ENCODE results near the gene MDFI. TPM values are rescaled to one million over a fixed set of nuclear protein-coding genes. Genes with fewer than 3 reads are reported as not detected.

Gene MDFI
- total RNA-seq, 1 donor from 2014 or later, result not detected

DNA sequence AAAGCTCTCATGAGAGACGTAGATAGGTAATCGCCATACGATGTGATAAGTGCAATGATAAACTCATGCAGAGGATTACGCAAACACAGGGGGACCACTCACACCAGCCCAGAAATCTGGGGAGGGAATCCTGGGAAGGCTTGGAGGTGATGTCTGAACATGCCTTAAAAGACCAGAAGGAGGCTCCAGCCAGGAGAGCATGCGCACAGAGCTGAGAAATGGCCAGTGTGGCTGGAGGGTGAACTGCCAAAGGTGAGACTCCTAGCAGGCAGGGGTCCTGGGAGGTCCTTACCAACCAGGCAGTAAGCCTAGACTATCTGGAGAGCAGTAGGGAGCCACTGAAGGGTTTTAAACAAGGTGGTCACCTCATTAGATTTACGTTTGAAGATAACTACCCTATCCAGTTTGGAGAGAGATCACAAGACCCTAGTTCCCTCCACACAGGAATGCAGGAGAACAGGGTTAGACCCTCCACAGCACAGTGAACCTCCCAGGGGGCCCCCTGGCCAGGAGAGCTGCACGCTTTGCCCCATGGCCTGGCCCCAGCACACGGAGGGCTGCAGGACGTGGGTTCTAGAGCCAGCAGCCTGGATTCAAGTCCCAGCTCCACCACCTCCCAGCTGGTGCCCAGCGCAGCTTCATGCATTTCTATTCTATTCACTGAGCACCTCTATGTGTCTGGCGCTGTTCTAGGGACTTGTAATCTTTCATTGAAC is 13.1 kb downstream of the MDFI start:
- no peak overlapping the region for H3K27ac Mint-ChIP-seq
- H3K36me3 Mint-ChIP-seq (ENCODE audit: low read depth), result no peaks in the 10 kb centered on the region
- no peak overlapping the region for H3K4me3 Mint-ChIP-seq
- intact Hi-C loops (cut with micrococcal nuclease), result no loop called here
- no peak for DNase-seq (ENCODE audit: low spot score)
- no peaks in the 10 kb centered on the region for H3K4me1 Mint-ChIP-seq (ENCODE audit: low read depth)
- peaks cover 4% of the 10 kb centered on the region for H3K27me3 Mint-ChIP-seq (ENCODE audit: insufficient read depth)
- no peaks in the 10 kb centered on the region for H3K9me3 Mint-ChIP-seq

DNA sequence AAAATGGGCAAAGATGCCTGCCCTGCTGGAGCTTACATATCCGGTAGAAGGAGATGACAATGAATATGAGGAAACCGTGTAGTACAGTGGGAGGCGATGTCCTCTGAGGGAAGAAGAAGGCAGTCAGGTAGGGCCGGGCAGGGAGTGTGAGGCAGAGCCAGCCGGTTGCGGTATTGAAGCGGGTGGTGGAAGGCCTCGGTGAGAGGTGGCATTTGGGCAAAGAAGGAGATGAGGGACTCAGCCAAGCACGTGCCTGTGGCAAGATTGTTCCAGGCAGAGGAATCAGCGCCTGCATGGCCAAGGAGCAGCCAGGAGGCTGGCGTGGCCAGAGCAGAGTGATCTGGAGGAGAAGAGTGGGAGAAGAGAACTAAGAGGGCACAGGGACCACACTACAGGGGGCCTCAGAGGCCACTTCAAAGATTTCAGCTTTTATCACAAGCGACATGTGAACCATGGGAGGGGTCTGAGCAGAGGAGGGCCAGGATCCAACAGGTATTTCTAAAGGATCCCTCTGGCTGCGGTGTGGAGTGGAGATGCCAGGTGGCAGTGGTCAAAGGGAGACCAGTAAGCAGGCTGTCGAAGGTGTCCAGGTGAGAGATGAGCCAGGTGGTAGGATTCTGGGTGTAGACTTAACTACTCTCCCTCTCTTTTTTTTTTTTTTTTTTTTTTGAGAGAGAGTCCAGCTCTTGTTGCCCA is 13.8 kb downstream of the MDFI start:
- Mint-ChIP-seq H3K4me3 (no peak overlapping the region), H3K27me3 (ENCODE audit: insufficient read depth) (peaks cover 4% of the 10 kb centered on the region), H3K9me3 (no peaks in the 10 kb centered on the region), H3K27ac (no peak overlapping the region), H3K4me1 (ENCODE audit: low read depth) (no peaks in the 10 kb centered on the region), H3K36me3 (ENCODE audit: low read depth) (no peaks in the 10 kb centered on the region)
- intact Hi-C loops (cut with micrococcal nuclease), result no loop called here
- no peak for DNase-seq (ENCODE audit: low spot score)

DNA sequence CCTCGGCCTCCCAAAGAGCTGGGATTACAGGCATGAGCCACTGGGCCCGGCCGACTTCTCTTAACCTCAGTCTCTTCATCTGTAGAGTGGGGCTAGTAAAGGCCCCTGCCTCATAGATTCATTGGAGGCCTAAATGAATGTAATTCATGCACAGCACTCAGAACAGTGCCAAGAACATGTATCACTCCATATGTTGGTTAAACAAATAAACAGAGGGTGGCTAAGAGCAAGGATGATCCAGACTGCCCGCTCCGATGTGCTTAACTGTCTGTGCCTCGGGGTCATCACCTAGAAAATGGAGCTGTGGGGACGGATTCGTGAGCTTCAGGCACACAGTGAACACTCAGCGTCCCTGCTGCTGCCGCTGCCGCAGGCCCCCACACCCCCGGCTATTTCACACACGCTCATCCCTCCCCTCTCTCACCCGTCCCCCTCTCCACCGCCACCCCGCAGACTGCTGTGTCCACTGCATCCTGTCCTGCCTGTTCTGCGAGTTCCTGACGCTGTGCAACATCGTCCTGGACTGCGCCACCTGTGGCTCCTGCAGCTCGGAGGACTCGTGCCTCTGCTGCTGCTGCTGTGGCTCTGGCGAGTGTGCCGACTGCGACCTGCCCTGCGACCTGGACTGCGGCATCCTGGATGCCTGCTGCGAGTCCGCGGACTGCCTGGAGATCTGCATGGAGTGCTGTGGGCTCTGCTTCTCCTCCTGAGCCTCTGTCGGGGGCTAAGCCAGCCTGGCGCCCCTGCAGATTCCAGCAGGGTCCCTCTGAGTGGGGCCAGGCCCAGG is 14.8 kb downstream of the MDFI start:
- Mint-ChIP-seq H3K4me3 (no peak overlapping the region), H3K36me3 (ENCODE audit: low read depth) (no peaks in the 10 kb centered on the region), H3K27ac (no peak overlapping the region), H3K9me3 (no peaks in the 10 kb centered on the region), H3K4me1 (ENCODE audit: low read depth) (no peaks in the 10 kb centered on the region), H3K27me3 (ENCODE audit: insufficient read depth) (peaks cover 4% of the 10 kb centered on the region)
- intact Hi-C loops (cut with micrococcal nuclease), result no loop called here
- no peak for DNase-seq (ENCODE audit: low spot score)

GRCh38 chr6:41653691-41654090 is 15.4 kb downstream of the MDFI start:
- Mint-ChIP-seq H3K36me3 (ENCODE audit: low read depth) (no peaks in the 10 kb centered on the region), H3K4me1 (ENCODE audit: low read depth) (no peaks in the 10 kb centered on the region), H3K27me3 (ENCODE audit: insufficient read depth) (peaks cover 4% of the 10 kb centered on the region), H3K4me3 (no peak overlapping the region), H3K9me3 (no peaks in the 10 kb centered on the region), H3K27ac (no peak overlapping the region)
- intact Hi-C loops (cut with micrococcal nuclease), result no loop called here
- DNase-seq (ENCODE audit: low spot score), result no peak

DNA sequence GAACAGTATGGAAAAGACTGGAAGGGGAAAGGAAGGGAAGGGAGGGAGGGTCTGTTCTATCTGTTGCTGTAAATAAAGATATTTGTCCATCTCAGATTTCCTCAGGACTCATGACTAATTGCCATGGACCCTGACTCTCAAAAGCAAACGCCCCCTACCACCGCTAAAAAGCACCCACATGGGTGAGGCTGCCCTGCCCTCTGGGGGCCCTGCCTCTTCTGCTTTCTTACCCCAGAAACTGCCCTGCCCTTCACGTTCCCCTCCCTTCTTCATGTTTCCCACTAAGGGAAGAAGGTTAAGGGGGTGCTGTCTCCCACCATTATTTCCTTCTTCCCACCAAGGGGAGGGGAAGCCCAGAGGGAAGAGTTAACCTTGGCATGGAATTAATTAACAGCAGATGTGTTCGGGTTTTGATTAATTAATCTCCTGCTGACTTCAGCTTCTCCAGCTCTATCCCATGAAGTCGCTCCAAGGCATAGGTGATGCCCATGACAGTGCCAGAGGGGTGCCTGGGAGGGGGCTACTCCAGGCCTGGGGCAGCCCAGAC is 16.0 kb downstream of the MDFI start:
- DNase-seq (ENCODE audit: low spot score), result no peak
- Mint-ChIP-seq H3K36me3 (ENCODE audit: low read depth) (no peaks in the 10 kb centered on the region), H3K4me1 (ENCODE audit: low read depth) (no peaks in the 10 kb centered on the region), H3K4me3 (no peak overlapping the region), H3K27me3 (ENCODE audit: insufficient read depth) (peaks cover 4% of the 10 kb centered on the region), H3K27ac (no peak overlapping the region), H3K9me3 (no peaks in the 10 kb centered on the region)
- intact Hi-C loops (cut with micrococcal nuclease), result no loop called here

- Mint-ChIP-seq H3K4me1 (ENCODE audit: low read depth) (no peaks in the 10 kb centered on the region), H3K36me3 (ENCODE audit: low read depth) (no peaks in the 10 kb centered on the region), H3K9me3 (no peaks in the 10 kb centered on the region), H3K4me3 (no peak overlapping the region), H3K27me3 (ENCODE audit: insufficient read depth) (peaks cover 6% of the 10 kb centered on the region), H3K27ac (no peak overlapping the region)
- DNase-seq (ENCODE audit: low spot score), result no peak
- intact Hi-C loops (cut with micrococcal nuclease), result no loop called here
Measured at GRCh38 chr6:41654698-41655151, 16.5 kb downstream of the MDFI start.

DNA sequence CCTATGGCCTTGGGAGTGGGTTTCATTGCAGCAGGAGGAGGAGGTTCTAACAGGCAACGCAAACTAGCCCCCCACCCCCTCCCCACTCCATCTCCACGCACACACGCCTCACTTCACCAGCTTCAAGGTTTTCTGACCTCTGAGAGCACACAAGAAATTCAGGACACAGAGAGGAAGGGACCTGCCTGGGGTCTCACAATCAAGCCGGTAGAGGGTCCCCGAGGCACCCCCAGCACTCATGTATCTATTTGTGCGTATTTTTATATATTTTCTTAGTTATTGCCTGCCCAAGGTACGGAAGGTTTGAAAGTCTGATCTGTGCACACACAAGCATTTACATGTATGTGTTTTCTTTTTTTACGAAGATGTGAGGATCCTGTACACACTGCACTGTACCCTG is 16.9 kb downstream of the MDFI start:
- H3K27me3 Mint-ChIP-seq (ENCODE audit: insufficient read depth), result peaks cover 8% of the 10 kb centered on the region

GRCh38 chr6:41655646-41656001 is 17.4 kb downstream of the MDFI start:
- intact Hi-C loops (cut with micrococcal nuclease), result no loop called here
- H3K36me3 Mint-ChIP-seq (ENCODE audit: low read depth), result no peaks in the 10 kb centered on the region
- DNase-seq (ENCODE audit: low spot score), result no peak
- H3K4me1 Mint-ChIP-seq (ENCODE audit: low read depth), result no peaks in the 10 kb centered on the region
- no peak overlapping the region for H3K27ac Mint-ChIP-seq
- H3K27me3 Mint-ChIP-seq (ENCODE audit: insufficient read depth), result peaks cover 8% of the 10 kb centered on the region
- H3K9me3 Mint-ChIP-seq, result no peaks in the 10 kb centered on the region
- no peak overlapping the region for H3K4me3 Mint-ChIP-seq

More for the DNA sequence above, 16.9 kb downstream of the MDFI start:
- DNase-seq (ENCODE audit: low spot score), result no peak
- H3K4me3 Mint-ChIP-seq, result no peak overlapping the region
- H3K4me1 Mint-ChIP-seq (ENCODE audit: low read depth), result no peaks in the 10 kb centered on the region
- no peaks in the 10 kb centered on the region for H3K36me3 Mint-ChIP-seq (ENCODE audit: low read depth)
- intact Hi-C loops (cut with micrococcal nuclease), result no loop called here
- no peak overlapping the region for H3K27ac Mint-ChIP-seq
- no peaks in the 10 kb centered on the region for H3K9me3 Mint-ChIP-seq

DNA sequence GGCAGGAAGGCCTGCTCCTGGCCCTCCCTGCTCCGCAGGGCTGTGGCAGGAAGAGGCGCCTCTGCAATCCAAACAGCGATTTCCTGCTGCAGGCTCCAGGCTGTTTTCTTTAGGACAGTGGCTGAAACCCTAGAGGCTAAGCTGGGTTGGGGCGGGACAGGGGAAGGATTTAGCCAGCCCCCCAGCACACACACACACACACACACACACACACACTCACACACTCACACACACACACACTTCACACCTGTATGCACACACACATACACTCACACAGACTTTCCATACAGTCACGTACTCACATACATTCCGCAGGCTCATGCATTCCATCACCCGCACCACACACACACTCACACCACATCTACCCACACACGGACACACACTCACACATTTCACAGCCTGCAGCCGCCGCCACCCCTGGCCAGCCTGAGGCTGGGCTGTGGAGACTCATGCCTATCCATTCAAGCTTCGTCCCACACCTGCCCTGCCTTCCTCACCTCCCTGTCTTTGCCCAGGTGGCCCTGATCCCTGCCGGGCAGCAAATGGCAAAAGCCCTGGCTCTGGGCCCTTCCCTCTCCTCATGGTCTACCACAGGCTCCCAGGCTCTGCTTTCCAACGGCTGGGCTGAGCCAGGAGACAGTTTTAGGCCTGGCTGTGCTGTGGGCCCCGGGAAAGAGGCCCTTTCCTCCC is 17.9 kb downstream of the MDFI start:
- Mint-ChIP-seq H3K27ac (no peak overlapping the region), H3K4me1 (ENCODE audit: low read depth) (no peaks in the 10 kb centered on the region)

DNA sequence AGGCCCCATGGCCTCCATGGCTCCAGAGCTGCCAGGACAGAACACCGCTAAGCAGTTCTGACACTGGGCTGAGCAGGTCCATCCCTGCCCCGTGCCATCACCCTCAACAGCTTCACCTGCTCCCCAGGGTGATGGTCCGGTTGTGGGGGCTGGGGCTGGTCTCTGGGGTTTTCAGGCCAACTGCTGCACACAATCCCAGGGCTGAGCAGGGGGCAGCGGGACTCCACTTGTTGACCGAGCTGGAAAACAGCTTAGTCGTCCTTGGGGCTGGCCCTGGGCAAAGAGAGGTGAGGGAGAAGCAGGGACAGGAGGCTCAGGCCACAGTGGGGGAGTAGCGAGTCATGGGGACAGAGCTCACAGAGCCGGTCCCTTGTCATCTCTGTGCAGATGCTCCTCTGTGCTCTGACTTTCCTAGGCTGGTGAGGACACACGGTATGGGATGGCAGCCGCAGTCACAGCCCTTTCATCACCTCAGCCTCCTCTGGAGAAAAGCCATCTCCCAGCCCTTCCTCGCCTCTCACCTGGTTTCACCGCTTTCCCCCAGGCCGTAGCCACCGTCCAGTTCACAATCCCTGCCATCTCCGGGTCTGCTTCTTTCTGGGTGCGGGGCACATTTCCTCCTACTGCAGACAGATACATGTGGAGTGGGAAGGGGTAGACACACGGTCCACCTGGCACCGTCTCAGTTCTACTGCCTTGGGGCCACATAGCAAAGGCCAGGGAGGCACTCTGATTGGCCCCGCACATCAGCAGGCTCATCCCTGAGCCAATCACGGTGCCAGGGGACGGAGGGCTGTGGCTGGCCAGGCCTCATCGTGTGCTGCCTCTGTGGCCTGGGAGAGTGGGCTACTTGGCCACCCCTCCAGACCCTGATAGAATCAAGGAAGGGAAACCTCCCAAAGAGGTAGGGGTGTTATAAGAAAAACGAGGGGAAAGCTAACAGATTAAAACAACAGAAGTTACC is 19.1 kb downstream of the MDFI start:
- no peak overlapping the region for H3K27ac Mint-ChIP-seq
- no peaks in the 10 kb centered on the region for H3K36me3 Mint-ChIP-seq (ENCODE audit: low read depth)
- H3K4me3 Mint-ChIP-seq, result no peak overlapping the region
- no peaks in the 10 kb centered on the region for H3K4me1 Mint-ChIP-seq (ENCODE audit: low read depth)
- no peak for DNase-seq (ENCODE audit: low spot score)
- peaks cover 10% of the 10 kb centered on the region for H3K27me3 Mint-ChIP-seq (ENCODE audit: insufficient read depth)
- intact Hi-C loops (cut with micrococcal nuclease), result no loop called here
- H3K9me3 Mint-ChIP-seq, result no peaks in the 10 kb centered on the region

More for the DNA sequence above, 17.9 kb downstream of the MDFI start:
- Mint-ChIP-seq H3K4me3 (no peak overlapping the region), H3K27me3 (ENCODE audit: insufficient read depth) (peaks cover 8% of the 10 kb centered on the region), H3K36me3 (ENCODE audit: low read depth) (no peaks in the 10 kb centered on the region), H3K9me3 (no peaks in the 10 kb centered on the region)
- intact Hi-C loops (cut with micrococcal nuclease), result no loop called here
- DNase-seq (ENCODE audit: low spot score), result no peak

DNA sequence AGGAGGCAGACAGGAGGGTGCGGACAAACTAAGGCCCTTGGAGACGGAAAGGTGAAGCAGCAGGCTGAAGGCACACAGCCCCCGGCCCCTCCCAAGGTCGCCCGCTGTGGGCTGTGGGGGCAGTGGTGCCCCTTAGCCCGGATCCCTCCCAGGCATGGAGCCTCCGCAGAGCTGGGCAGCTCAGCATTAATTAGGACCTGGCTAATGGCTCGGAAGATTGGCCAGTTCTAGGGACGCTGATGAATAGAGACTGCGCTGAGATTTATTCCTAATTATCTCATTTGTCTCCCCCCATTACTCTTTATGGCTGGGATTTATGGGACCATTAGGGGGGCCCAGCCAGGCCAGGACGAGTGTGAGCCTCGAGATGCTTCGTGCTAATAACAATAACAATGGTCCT is 20.4 kb downstream of the MDFI start:
- H3K27me3 Mint-ChIP-seq (ENCODE audit: insufficient read depth), result peaks cover 12% of the 10 kb centered on the region
- intact Hi-C loops (cut with micrococcal nuclease), result no loop called here
- no peak overlapping the region for H3K4me3 Mint-ChIP-seq
- no peak overlapping the region for H3K27ac Mint-ChIP-seq
- no peaks in the 10 kb centered on the region for H3K4me1 Mint-ChIP-seq (ENCODE audit: low read depth)
- H3K36me3 Mint-ChIP-seq (ENCODE audit: low read depth), result no peaks in the 10 kb centered on the region
- no peaks in the 10 kb centered on the region for H3K9me3 Mint-ChIP-seq
- no peak for DNase-seq (ENCODE audit: low spot score)

DNA sequence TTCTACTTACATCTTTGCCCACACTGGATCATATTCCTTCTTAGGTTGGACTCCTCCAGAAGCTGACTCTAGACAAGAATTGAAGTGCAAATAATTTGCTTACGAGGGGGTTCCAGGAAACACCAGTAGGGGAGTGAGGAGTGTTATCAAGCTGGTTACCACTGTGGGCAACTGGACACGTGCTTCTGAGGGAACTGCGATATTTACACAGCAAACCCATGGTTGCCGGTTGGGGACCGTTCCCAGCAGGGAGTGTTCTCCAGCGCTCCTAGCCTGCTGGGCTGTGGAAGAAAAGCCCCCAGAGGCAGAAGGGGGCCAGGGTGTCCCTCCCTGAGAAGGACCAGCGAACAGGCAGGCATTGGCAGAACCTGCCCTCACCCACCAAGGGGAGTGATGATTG is 21.7 kb downstream of the MDFI start:
- Mint-ChIP-seq H3K4me3 (no peak overlapping the region), H3K9me3 (no peaks in the 10 kb centered on the region), H3K4me1 (ENCODE audit: low read depth) (no peaks in the 10 kb centered on the region), H3K36me3 (ENCODE audit: low read depth) (no peaks in the 10 kb centered on the region), H3K27me3 (ENCODE audit: insufficient read depth) (peaks cover 12% of the 10 kb centered on the region), H3K27ac (no peak overlapping the region)
- DNase-seq (ENCODE audit: low spot score), result no peak
- intact Hi-C loops (cut with micrococcal nuclease), result no loop called here
